GM23338 (cell line): ENCODE data around the gene PPIP5K1. TPM values are rescaled to one million over a fixed set of nuclear protein-coding genes. Genes with fewer than 3 reads are reported as not detected.

Source experiments
- ATAC-seq: fragments of 200-7000 bp; cut with Tn5 transposase; 3 replicates; pipeline ENCODE4 v1.9.1; 2020
- DNase-seq: peaks from one replicate; pipeline ENCODE4 v3.0.0-alpha.2; 2015; ENCODE audit warnings: low spot score
- H2AFZ ChIP-seq: fragments of 200-600 bp; sonication (generic); 2 replicates; pipeline ENCODE4 v1.8.0; 2016; ENCODE audit warnings: antibody characterized with exemption, mild to moderate bottlenecking, moderate library complexity
- H3F3A ChIP-seq: fragments of 200-600 bp; sonication (generic); replicated peaks from 2 replicates; pipeline ENCODE4 v1.8.0; 2017; ENCODE audit warnings: antibody characterized with exemption, mixed run types, low read depth
- H3K27ac ChIP-seq: fragments of 200-600 bp; sonication (generic); 2 replicates; pipeline ENCODE4 v1.6.1; 2016; ENCODE audit warnings: low read depth
- H3K27me3 ChIP-seq: fragments of 200-600 bp; sonication (generic); 2 replicates; pipeline ENCODE4 v1.8.0; 2016; ENCODE audit warnings: mild to moderate bottlenecking, mixed run types, moderate library complexity; ENCODE audit not compliant: insufficient read depth
- H3K36me3 ChIP-seq: fragments of 200-600 bp; sonication (generic); 2 replicates; pipeline ENCODE4 v1.8.0; 2016; ENCODE audit warnings: mild to moderate bottlenecking; ENCODE audit not compliant: insufficient read depth
- H3K4me1 ChIP-seq: fragments of 200-600 bp; sonication (generic); 2 replicates; pipeline ENCODE4 v1.8.0; 2016; ENCODE audit warnings: mild to moderate bottlenecking, moderate library complexity; ENCODE audit not compliant: insufficient read depth
- H3K4me2 ChIP-seq: fragments of 200-600 bp; sonication (generic); 2 replicates; pipeline ENCODE4 v1.7.1; 2017; ENCODE audit warnings: mixed run types
- H3K4me3 ChIP-seq: fragments of 200-600 bp; sonication (generic); 2 replicates; pipeline ENCODE4 v1.6.1; 2016; ENCODE audit warnings: mixed run types
- H3K79me2 ChIP-seq: fragments of 200-600 bp; sonication (generic); replicated peaks from 2 replicates; pipeline ENCODE4 v1.8.0; 2017; ENCODE audit warnings: mild to moderate bottlenecking; ENCODE audit not compliant: insufficient read depth
- H3K9me2 ChIP-seq: fragments of 200-600 bp; sonication (generic); 2 replicates; pipeline ENCODE4 v1.8.0; 2017; ENCODE audit not compliant: insufficient read depth
- H4K20me1 ChIP-seq: fragments of 200-600 bp; sonication (generic); replicated peaks from 2 replicates; pipeline ENCODE4 v1.8.0; 2017; ENCODE audit warnings: mild to moderate bottlenecking; ENCODE audit not compliant: insufficient read depth
- H3K27ac Mint-ChIP-seq: 2 replicates; pipeline ENCODE4 v1.8.0; 2020; ENCODE audit warnings: inconsistent platforms, mild to moderate bottlenecking, moderate library complexity, mixed read lengths
- H3K27me3 Mint-ChIP-seq: 3 replicates; pipeline ENCODE4 v1.8.0; 2022; ENCODE audit warnings: low read depth, mild to moderate bottlenecking, moderate library complexity, mixed read lengths, inconsistent platforms; ENCODE audit not compliant: insufficient read depth, poor library complexity
- H3K36me3 Mint-ChIP-seq: 3 replicates; pipeline ENCODE4 v1.8.0; 2021; ENCODE audit warnings: low read depth, mild to moderate bottlenecking, inconsistent platforms, moderate library complexity, mixed read lengths
- H3K4me1 Mint-ChIP-seq: 3 replicates; pipeline ENCODE4 v1.8.0; 2020; ENCODE audit warnings: mild to moderate bottlenecking, inconsistent platforms, mixed read lengths
- H3K4me3 Mint-ChIP-seq: 3 replicates; pipeline ENCODE4 v1.8.0; 2021; ENCODE audit warnings: moderate library complexity, mild to moderate bottlenecking, inconsistent platforms, mixed read lengths
- H3K9me3 Mint-ChIP-seq: 3 replicates; pipeline ENCODE4 v1.8.0; 2020; ENCODE audit warnings: moderate library complexity, mild to moderate bottlenecking, inconsistent platforms, mixed read lengths
- CREB1 ChIP-seq: fragments of 250-450 bp; sonication (Bioruptor Pico); IDR thresholded peaks from 2 replicates; pipeline ENCODE4 v1.5.0; 2020; ENCODE audit warnings: low read depth, mild to moderate bottlenecking, moderate library complexity
- CTCF ChIP-seq, 2 experiments: fragments of 200-600 bp in 1 of 2; sonication (generic) in 1 of 2; conservative IDR thresholded peaks; 2 replicates each; pipeline versions ENCODE4 v1.5.1 to v1.6.1; 2016 to 2017; ENCODE audit warnings: antibody characterized with exemption in 2 of 2, low read depth in 2 of 2, mild to moderate bottlenecking in 2 of 2, moderate library complexity in 1 of 2
- ETS1 ChIP-seq: IDR thresholded peaks from 2 replicates; pipeline ENCODE4 v1.6.1; 2016; ENCODE audit warnings: antibody characterized with exemption
- EZH2 ChIP-seq: fragments of 200-600 bp; sonication (generic); IDR thresholded peaks from one replicate; pipeline ENCODE4 v1.8.0; 2017; ENCODE audit warnings: antibody characterized with exemption, mild to moderate bottlenecking, low read depth; ENCODE audit not compliant: unreplicated experiment
- EZH2phosphoT487 ChIP-seq: fragments of 200-600 bp; sonication (generic); IDR thresholded peaks from one replicate; pipeline ENCODE4 v1.8.1; 2018; ENCODE audit warnings: antibody characterized with exemption; ENCODE audit not compliant: unreplicated experiment
- JUNB ChIP-seq: IDR thresholded peaks from one replicate; pipeline ENCODE4 v1.6.1; 2016; ENCODE audit warnings: antibody characterized with exemption; ENCODE audit not compliant: unreplicated experiment
- NANOG ChIP-seq: IDR thresholded peaks from 2 replicates; pipeline ENCODE4 v1.6.1; 2016; ENCODE audit warnings: antibody characterized with exemption, borderline replicate concordance
- POLR2AphosphoS5 ChIP-seq: IDR thresholded peaks from 2 replicates; pipeline ENCODE4 v1.6.1; 2016; ENCODE audit warnings: antibody characterized with exemption, low read depth
- REST ChIP-seq: IDR thresholded peaks from one replicate; pipeline ENCODE4 v1.6.1; 2018; ENCODE audit warnings: antibody characterized with exemption; ENCODE audit not compliant: unreplicated experiment
- STAT1 ChIP-seq: IDR thresholded peaks from one replicate; pipeline ENCODE4 v1.6.1; 2016; ENCODE audit warnings: antibody characterized with exemption; ENCODE audit not compliant: unreplicated experiment
- ZNF114 ChIP-seq: fragments of 250-450 bp; sonication (Bioruptor Pico); IDR thresholded peaks from 2 replicates; pipeline ENCODE4 v1.5.0; 2020; ENCODE audit warnings: mild to moderate bottlenecking, moderate library complexity
- ZNF331 ChIP-seq: fragments of 250-450 bp; sonication (Bioruptor Pico); IDR thresholded peaks from 2 replicates; pipeline ENCODE4 v1.5.0; 2020; ENCODE audit warnings: low read depth, mild to moderate bottlenecking, moderate library complexity
- ZNF462 ChIP-seq: fragments of 250-450 bp; sonication (Bioruptor Pico); IDR thresholded peaks from 2 replicates; pipeline ENCODE4 v1.5.0; 2020; ENCODE audit warnings: mild to moderate bottlenecking, moderate library complexity
- polyA plus RNA-seq: library from polyadenylated mRNA; unstranded; fragments of >200 nt; fragmentation: Nextera tagmentation; extraction: Ambion mirVana; gene quantifications from 2 replicates; pipeline ENCODE4 v1.2.1, GENCODE V29; 2016
- total RNA-seq: library from RNA; depleted of rRNA; stranded (reverse); fragments of >200 nt; shearing (Covaris generic); gene quantifications from 2 replicates; pipeline ENCODE4 v1.2.3, GENCODE V29; 2014

PPIP5K1 gene
- total and polyA plus RNA-seq, 2 experiments from 2014 or later = 5.8 to 23.5 TPM

- DNase-seq (no peak), ATAC-seq (no peak)
- H3K4me1 ChIP-seq = peaks cover 19% of the 10 kb centered on the region
- Mint-ChIP-seq H3K27me3 (peaks cover 10% of the 10 kb centered on the region), H3K4me1 (peaks cover 31% of the 10 kb centered on the region), H3K36me3 (peaks cover 32% of the 10 kb centered on the region), H3K9me3 (no peaks in the 10 kb centered on the region), H3K4me3 (peak overlapping the region; percentile 94), H3K27ac (peak overlapping the region; percentile 99; the same call in 1 of the 2 replicates)
- H3K9me2 ChIP-seq = no peaks in the 10 kb centered on the region
- peak overlapping the region; percentile 92; the same call in 1 of the 2 replicates for H2AFZ ChIP-seq
- no peaks in the 10 kb centered on the region for H3K27me3 ChIP-seq
- TF ChIP-seq ZNF331 (CRISPR knock-in tag) (no peak), NANOG (no peak), POLR2AphosphoS5 (no peak), JUNB (no peak), STAT1 (no peak), ZNF462 (CRISPR knock-in tag) (no peak), ETS1 (no peak), EZH2 (no peak), REST (no peak), EZH2phosphoT487 (no peak), ZNF114 (no peak), CTCF (conservative IDR thresholded peaks at IDR 0.05; ENCODE audit: low read depth in 2 of 2) (no peak), CREB1 (no peak)
- H4K20me1 ChIP-seq = peaks cover 8% of the 10 kb centered on the region
- no peak overlapping the region; the same call in 1 of the 2 replicates for H3K27ac ChIP-seq
- H3K79me2 ChIP-seq = peaks cover 31% of the 10 kb centered on the region
- H3K4me3 ChIP-seq = peak overlapping the region; percentile 72
- H3K36me3 ChIP-seq = peaks cover 27% of the 10 kb centered on the region; the same call in 1 of the 2 replicates
- no peaks in the 10 kb centered on the region for H3F3A ChIP-seq
- peak overlapping the region; percentile 73 for H3K4me2 ChIP-seq
Observed at GRCh38 chr15:43493703-43494472, 96.1 kb downstream of the PPIP5K1 start.
